Measurements from ENCODE around the gene PLXNA2. TPM values are rescaled to one million over a fixed set of nuclear protein-coding genes. Genes with fewer than 3 reads are reported as not detected.
A peak's percentile ranks its signal among the peaks of the same experiment; 100 is the strongest.

Gene PLXNA2
- total and polyA plus RNA-seq, 2 of the 8 experiments (the other 6 are each of a cell fraction or from before 2014, with no cell fraction given), result 0.33 to 1.5 TPM

GRCh38 chr1:208093754-208094719 is 150.1 kb downstream of the PLXNA2 start:
- no peak overlapping the region for H4K5ac ChIP-seq (ENCODE audit: insufficient read length, low read depth, low read length)
- no peak overlapping the region for H4K8ac ChIP-seq (ENCODE audit: extremely low read depth, insufficient read depth, low read length)
- DNase-seq (ENCODE audit: low read depth in 1 of 2, low spot score in 2 of 2) (peak; percentile 39 to 90), FAIRE-seq (peak; percentile 86)
- no peak overlapping the region for H3K18ac ChIP-seq (ENCODE audit: extremely low read depth, low read length)
- no peaks in the 10 kb centered on the region for H3K79me1 ChIP-seq (ENCODE audit: low read depth, low read length)
- no peaks in the 10 kb centered on the region for H3K9me3 ChIP-seq (ENCODE audit: insufficient read depth in 2 of 2, low read depth in 1 of 2, low read length in 1 of 2)
- no peak overlapping the region for H3K4ac ChIP-seq (replicated peaks; ENCODE audit: insufficient read length, low read depth, low read length)
- WGBS, 2 experiments (ENCODE audit: extremely low coverage in 1 of 2, insufficient coverage in 1 of 2, insufficient read length in 1 of 2, insufficient replicate concordance in 2 of 2, low coverage in 1 of 2, low lambda C conversion rate in 2 of 2, missing lambda C conversion rate in 1 of 2), result 50% methylated on average over 4 of the region's 4 CpGs; no CpG with 5 or more reads in 1 of the 2 experiments
- no peak overlapping the region for H2BK20ac ChIP-seq (ENCODE audit: low read length)
- no peaks in the 10 kb centered on the region for H3K36me3 ChIP-seq (ENCODE audit: control insufficient read depth in 2 of 4, insufficient read depth in 4 of 4, low read length in 3 of 4)
- CTCF ChIA-PET (ENCODE audit: partially characterized antibody), result interaction anchor here (0.6 to 11.0 kb wide), 45 partner anchors 8 to 1704 kb away, joined by 3 to 257 read pairs (median 4); partner anchors contain the start of gene PLXNA2
- H2BK15ac ChIP-seq (ENCODE audit: low read length), result no peak overlapping the region
- POLR2A ChIA-PET (ENCODE audit: partially characterized antibody), result no interaction called here
- H3K4me2 ChIP-seq (ENCODE audit: insufficient read depth in 1 of 2, low read depth in 2 of 2, low read length in 2 of 2), result no peak overlapping the region
- no peak overlapping the region for H3K9ac ChIP-seq (replicated peaks in 1 of 4; ENCODE audit: extremely low read depth in 1 of 4, low read depth in 3 of 4, low read length in 3 of 4)
- no peak overlapping the region for H3K27ac ChIP-seq (ENCODE audit: low read depth, low read length)
- H3K27me3 ChIP-seq (replicated peaks in 1 of 4; ENCODE audit: control insufficient read depth in 3 of 4, extremely low read depth in 1 of 4, insufficient read depth in 3 of 4, low read length in 3 of 4), result no peaks in the 10 kb centered on the region
- no peak overlapping the region for H2BK5ac ChIP-seq (ENCODE audit: low read depth, low read length)
- no peak overlapping the region for H2AFZ ChIP-seq (ENCODE audit: low read length)
- H3K79me2 ChIP-seq (ENCODE audit: control insufficient read depth in 1 of 2, insufficient read depth in 2 of 2, low read length in 2 of 2), result no peaks in the 10 kb centered on the region
- H2BK12ac ChIP-seq (ENCODE audit: low read depth, low read length), result no peak overlapping the region
- H2BK120ac ChIP-seq (replicated peaks; ENCODE audit: low read depth, low read length), result no peak overlapping the region
- no peak overlapping the region for H3K23ac ChIP-seq (ENCODE audit: insufficient read length)
- H3K4me3 ChIP-seq (ENCODE audit: extremely low read depth in 1 of 4, insufficient read depth in 2 of 4, low read depth in 3 of 4, low read length in 4 of 4), result no peak overlapping the region
- no peak overlapping the region for H3K56ac ChIP-seq (replicated peaks; ENCODE audit: insufficient read length, low read depth, low read length)
- no peak overlapping the region for H3K14ac ChIP-seq (ENCODE audit: insufficient read length)
- no peak overlapping the region for H2AK5ac ChIP-seq (ENCODE audit: low read depth, low read length)
- H4K20me1 ChIP-seq (replicated peaks in 1 of 2; ENCODE audit: control insufficient read depth in 1 of 2, insufficient read depth in 2 of 2, low read length in 2 of 2), result no peaks in the 10 kb centered on the region
- H4K91ac ChIP-seq (replicated peaks; ENCODE audit: insufficient read length, low read length), result no peak overlapping the region
- H3K23me2 ChIP-seq (ENCODE audit: low read depth, low read length), result no peaks in the 10 kb centered on the region
- peaks cover 1 to 7% (median 4%) of the 10 kb centered on the region in 4 experiments; a peak in 5 of 7 replicates for H3K4me1 ChIP-seq (replicated peaks in 1 of 4; ENCODE audit: control insufficient read depth in 3 of 4, insufficient read depth in 4 of 4, low read length in 3 of 4)
- TF ChIP-seq GTF2F1 (IDR thresholded peaks at IDR 0.05; ENCODE audit: borderline replicate concordance, low read depth, low read length), result no peak
- 0 out of 2 replicates have a peak, but pooled peaks have one; percentile 21 for TF ChIP-seq CHD2 (IDR thresholded peaks at IDR 0.05; ENCODE audit: low read length)
- TF ChIP-seq RFX5 (IDR thresholded peaks at IDR 0.05; ENCODE audit: borderline replicate concordance, low read depth, low read length), result no peak
- TF ChIP-seq CTBP2 (IDR thresholded peaks at IDR 0.05; ENCODE audit: borderline replicate concordance, insufficient read depth, insufficient read length, low read length), result no peak
- TF ChIP-seq POU5F1 (IDR thresholded peaks at IDR 0.05; ENCODE audit: low read depth, low read length), result 0 out of 2 replicates have a peak, but pooled peaks have one; percentile 4
- TF ChIP-seq HDAC6 (IDR thresholded peaks at IDR 0.05; ENCODE audit: low read depth, low read length), result no peak
- TF ChIP-seq BRCA1 (IDR thresholded peaks at IDR 0.05; ENCODE audit: low read depth, low read length), result no peak
- no peak for TF ChIP-seq SIX5 (IDR thresholded peaks at IDR 0.05; ENCODE audit: low read depth, low read length)
